GM19395 (cell line): Measurements from ENCODE around the gene EVI5.
A peak's percentile ranks its signal among the peaks of the same experiment; 100 is the strongest.
"Not testable (repeated sequence)": the region's sequence is repeated elsewhere in the genome, so short reads cannot be mapped to it uniquely, and the experiment has no call there.

Source experiments
- ATAC-seq: cut with Tn5 transposase; IDR thresholded peaks from one replicate; pipeline ENCODE4 v1.9.1; 2021; ENCODE audit warnings: mild to moderate bottlenecking, moderate library complexity; ENCODE audit not compliant: unreplicated experiment

Gene EVI5

GRCh38 chr1:92695104-92695503, 89.8 kb downstream of the EVI5 start:
- no peak for ATAC-seq

- ATAC-seq, result no peak
These were observed 93.0 kb downstream of the EVI5 start for GRCh38 chr1:92691925-92692324.

GRCh38 chr1:92690212-92690906, 94.5 kb downstream of the EVI5 start:
- no peak for ATAC-seq

GRCh38 chr1:92679980-92680379, 104.9 kb downstream of the EVI5 start:
- ATAC-seq, result no peak

- ATAC-seq, result no peak
These were observed 121.1 kb downstream of the EVI5 start for GRCh38 chr1:92663775-92664174.

- ATAC-seq, result no peak
These were observed 122.9 kb downstream of the EVI5 start for GRCh38 chr1:92662048-92662447.

GRCh38 chr1:92657701-92658100, 127.2 kb downstream of the EVI5 start:
- ATAC-seq, result no peak

GRCh38 chr1:92655197-92655801, 129.6 kb downstream of the EVI5 start:
- no peak for ATAC-seq

GRCh38 chr1:92653605-92654381, 131.1 kb downstream of the EVI5 start:
- no peak for ATAC-seq

- not testable (repeated sequence) for ATAC-seq
These were observed 144.2 kb downstream of the EVI5 start for GRCh38 chr1:92640686-92641085.

GRCh38 chr1:92638498-92638897, 146.4 kb downstream of the EVI5 start:
- no peak for ATAC-seq

- not testable (repeated sequence) for ATAC-seq
These were observed 149.7 kb downstream of the EVI5 start for GRCh38 chr1:92635203-92635602.

GRCh38 chr1:92623187-92623778, 161.6 kb downstream of the EVI5 start:
- peak; percentile 56 for ATAC-seq

GRCh38 chr1:92619466-92620189, 165.3 kb downstream of the EVI5 start:
- no peak for ATAC-seq

GRCh38 chr1:92601044-92601443, 183.9 kb downstream of the EVI5 start:
- ATAC-seq, result no peak

- ATAC-seq, result no peak
These were observed 185.7 kb downstream of the EVI5 start for GRCh38 chr1:92599184-92599583.

- not testable (repeated sequence) for ATAC-seq
These were observed 195.5 kb downstream of the EVI5 start for GRCh38 chr1:92589361-92589760.

GRCh38 chr1:92587445-92587844, 197.5 kb downstream of the EVI5 start:
- no peak for ATAC-seq

GRCh38 chr1:92585831-92586230, 199.1 kb downstream of the EVI5 start:
- no peak for ATAC-seq

GRCh38 chr1:92584810-92585209, 200.1 kb downstream of the EVI5 start:
- peak; percentile 21 for ATAC-seq
